Panc1 (cell line): ENCODE measurements around the gene RALGPS1.

Experiments
- CTCF ChIP-seq: fragments of 450-650 bp; IDR thresholded peaks from 2 replicates; pipeline ENCODE4 v1.5.1; 2017; ENCODE audit warnings: mild to moderate bottlenecking
- POLR2AphosphoS5 ChIP-seq: IDR thresholded peaks from 2 replicates; pipeline ENCODE4 v1.6.1; 2012; ENCODE audit warnings: mild to moderate bottlenecking, low read depth, low read length, moderate library complexity

GRCh38 chr9:127267793-127268525 lies 353.4 kb downstream of the RALGPS1 start:
- TF ChIP-seq CTCF (no peak), POLR2AphosphoS5 (no peak)
